ENCODE measurements around the gene PROC. TPM values are rescaled to one million over a fixed set of nuclear protein-coding genes. Genes with fewer than 3 reads are reported as not detected.
A peak's percentile ranks its signal among the peaks of the same experiment; 100 is the strongest.

The PROC gene
- total RNA-seq, 2 donors from 2014 or later = 0.26 TPM; not detected in 1

- Histone ChIP-seq H3K4me3 (no peak overlapping the region), H3K4me1 (peaks cover 13% of the 10 kb centered on the region), H3K27me3 (peaks cover 4 to 10% of the 10 kb centered on the region in 2 donors), H3K27ac (no peak overlapping the region), H3K36me3 (replicated peaks in 1 of 2; ENCODE audit: insufficient read depth in 1 of 2, low read depth in 2 of 2) (no peaks in the 10 kb centered on the region), H3K9me3 (no peaks in the 10 kb centered on the region)
- no peak for ATAC-seq
- DNase-seq = no peak
- WGBS, 2 donors = 60 to 75% methylated on average over 11 to 15 of the region's 16 CpGs
- TF ChIP-seq CTCF (IDR thresholded peaks at IDR 0.05) = no peak
- no peak for TF ChIP-seq POLR2A (IDR thresholded peaks at IDR 0.05)
- intact Hi-C loops (cut with DNase I) = no loop called here
Observed at GRCh38 chr2:127421871-127422558, 3.8 kb downstream of the PROC start.

GRCh38 chr2:127422559-127423477 lies 4.6 kb downstream of the PROC start:
- intact Hi-C loops (cut with DNase I) = no loop called here
- no peak for TF ChIP-seq CTCF (IDR thresholded peaks at IDR 0.05)
- TF ChIP-seq POLR2A (IDR thresholded peaks at IDR 0.05) = no peak
- H3K27ac ChIP-seq = no peak overlapping the region
- no peak overlapping the region for H3K4me3 ChIP-seq
- ATAC-seq (peak; percentile 39), DNase-seq (peak in 1 of 4 donors; percentile 33)
- peaks cover 4 to 10% of the 10 kb centered on the region in 2 donors for H3K27me3 ChIP-seq
- peaks cover 13% of the 10 kb centered on the region for H3K4me1 ChIP-seq
- no peaks in the 10 kb centered on the region for H3K9me3 ChIP-seq
- 6% methylated on average over 48 of the region's 73 CpGs; no CpG with 5 or more reads in 1 of the 2 donors for WGBS, 2 donors
- no peaks in the 10 kb centered on the region for H3K36me3 ChIP-seq (replicated peaks in 1 of 2; ENCODE audit: insufficient read depth in 1 of 2, low read depth in 2 of 2)

GRCh38 chr2:127423478-127423843 lies 5.2 kb downstream of the PROC start:
- H3K27ac ChIP-seq = no peak overlapping the region
- H3K4me1 ChIP-seq = peaks cover 13% of the 10 kb centered on the region
- H3K27me3 ChIP-seq = peaks cover 4 to 10% of the 10 kb centered on the region in 2 donors
- no peak overlapping the region for H3K4me3 ChIP-seq
- no peak for TF ChIP-seq POLR2A (IDR thresholded peaks at IDR 0.05)
- no peak for TF ChIP-seq CTCF (IDR thresholded peaks at IDR 0.05)
- no peaks in the 10 kb centered on the region for H3K9me3 ChIP-seq
- DNase-seq (peak in 2 of 4 donors; percentile 43 to 56), ATAC-seq (peak; percentile 44)
- intact Hi-C loops (cut with DNase I) = no loop called here
- 2 to 6% methylated on average over 11 to 26 of the region's 29 CpGs for WGBS, 2 donors
- no peaks in the 10 kb centered on the region for H3K36me3 ChIP-seq (replicated peaks in 1 of 2; ENCODE audit: insufficient read depth in 1 of 2, low read depth in 2 of 2)

GRCh38 chr2:127423880-127424279 lies 5.7 kb downstream of the PROC start:
- ATAC-seq = no peak
- Histone ChIP-seq H3K27me3 (peaks cover 4 to 10% of the 10 kb centered on the region in 2 donors), H3K4me3 (no peak overlapping the region), H3K36me3 (replicated peaks in 1 of 2; ENCODE audit: insufficient read depth in 1 of 2, low read depth in 2 of 2) (no peaks in the 10 kb centered on the region), H3K27ac (no peak overlapping the region), H3K4me1 (peaks cover 13% of the 10 kb centered on the region), H3K9me3 (no peaks in the 10 kb centered on the region)
- intact Hi-C loops (cut with DNase I) = no loop called here
- 77 to 79% methylated on average over 1 of the region's 1 CpG for WGBS, 2 donors
- no peak for DNase-seq
- peak in 2 of 7 experiments; percentile 16 to 20 for TF ChIP-seq CTCF (IDR thresholded peaks at IDR 0.05)
- TF ChIP-seq POLR2A (IDR thresholded peaks at IDR 0.05) = no peak
